Activated naive CD4-positive, alpha-beta T cell treated with anti-CD3 and anti-CD28 coated beads, Interleukin-2, amount 10 ng/mL, durations not matched to agents 5 hours and 36 hours (primary cell): Measurements from ENCODE around the gene GPR89B. TPM values are rescaled to one million over a fixed set of nuclear protein-coding genes. Genes with fewer than 3 reads are reported as not detected.

ENCODE experiments used
- total RNA-seq, 2 experiments: library from RNA; stranded (reverse); gene quantifications; one replicate each; pipeline ENCODE4 v1.2.3, GENCODE V29; 2021

Gene GPR89B
- 10 to 100 TPM; 23.3 to 23.9 TPM for total RNA-seq

DNA sequence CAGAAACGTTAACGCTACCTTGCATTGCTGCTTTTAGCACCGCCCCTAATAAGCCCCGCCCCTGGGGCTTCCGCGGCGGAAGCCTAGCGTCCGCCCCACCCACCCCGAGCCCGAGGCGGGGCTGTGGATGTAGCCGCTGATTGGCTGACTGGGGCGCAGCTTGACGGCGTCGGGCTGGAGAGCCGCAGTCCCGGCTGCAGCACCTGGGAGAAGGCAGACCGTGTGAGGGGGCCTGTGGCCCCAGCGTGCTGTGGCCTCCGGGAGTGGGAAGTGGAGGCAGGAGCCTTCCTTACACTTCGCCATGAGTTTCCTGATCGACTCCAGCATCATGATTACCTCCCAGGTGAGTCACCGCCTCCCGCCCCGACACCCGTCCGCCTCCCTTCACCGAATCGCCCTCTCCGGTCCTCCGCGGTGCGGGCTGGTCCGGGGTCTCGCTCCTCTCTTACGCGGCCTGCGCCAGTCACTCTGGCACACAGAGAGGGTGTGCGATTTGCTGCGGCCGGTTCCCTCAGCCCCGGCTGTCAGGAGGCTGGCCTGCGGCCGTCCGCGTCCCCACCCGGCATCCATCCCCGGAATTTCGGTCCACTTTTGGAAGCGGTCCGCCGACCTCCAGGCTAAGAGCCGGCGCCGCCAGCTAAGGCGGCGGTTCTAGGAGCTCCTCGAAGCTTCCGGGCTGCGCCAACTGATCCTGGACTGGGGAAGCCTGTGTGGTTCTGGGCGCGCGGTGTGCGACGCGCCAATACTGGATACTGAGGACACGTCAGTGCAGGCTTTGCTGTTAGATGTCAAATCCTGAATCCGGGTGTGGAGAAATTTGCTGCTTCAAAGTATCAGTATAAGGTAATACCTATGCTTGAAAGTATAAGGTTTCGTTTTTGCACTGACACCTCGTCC, at the start of gene GPR89B:
GPR89B (plus strand) TSS at position 185 of the 897 bp plus-strand sequence; CDS start at position 302, 117 bp downstream.

DNA sequence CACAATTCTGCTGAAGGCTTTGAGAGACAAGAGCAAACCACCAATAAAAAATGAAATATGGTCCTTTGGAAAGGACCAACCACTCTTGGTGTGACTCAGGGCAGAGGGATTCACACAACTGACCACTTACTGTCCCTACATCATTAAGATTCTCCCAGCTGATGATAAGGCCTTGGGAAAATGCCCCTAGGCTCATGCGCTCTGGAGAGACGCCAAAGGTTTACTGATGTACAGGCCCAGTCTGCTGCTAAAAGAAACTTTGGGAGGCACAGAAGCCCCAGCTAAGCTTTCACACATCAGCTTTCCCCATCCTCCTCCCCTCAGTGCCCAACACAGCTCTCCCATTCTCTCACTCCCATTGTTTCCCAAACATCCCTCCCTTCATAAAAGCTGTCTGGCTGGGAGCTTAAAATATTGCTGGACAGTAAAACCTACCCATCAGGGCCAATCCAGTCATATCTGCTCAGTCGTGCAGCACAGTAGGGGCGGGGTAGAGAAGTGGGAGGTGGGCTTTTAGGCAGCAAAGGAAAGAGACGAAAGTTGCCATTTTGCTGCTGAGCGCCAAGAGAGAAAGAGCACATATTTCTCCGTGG, 25.9 kb upstream of the GPR89B start, which contains the start of gene GJA8:
GJA8 (plus strand) TSS at position 543 of the 593 bp plus-strand sequence. CDS start 5,161 bp downstream, outside the sequence.

Other genes with a start within 250 kb of the GPR89B start
- gene GJA5, start 167.8 kb upstream of the GPR89B start, total RNA-seq, result not detected
- gene GJA8, start 25.6 kb upstream of the GPR89B start, total RNA-seq, result not detected
- 10 to 100 TPM; 13.0 to 13.4 TPM for gene NBPF11, start 223.9 kb downstream of the GPR89B start, total RNA-seq